H9 (cell line): ENCODE results near the gene CMTM4. TPM values are rescaled to one million over a fixed set of nuclear protein-coding genes. Genes with fewer than 3 reads are reported as not detected.

Source experiments
- DNase-seq: peaks from one replicate; pipeline ENCODE4 v3.0.0-alpha.2; 2017
- H2AFZ ChIP-seq: one replicate; pipeline ENCODE4 v1.6.1; 2013; ENCODE audit warnings: mild to moderate bottlenecking, low read length, control low read depth, moderate library complexity
- H2AK5ac ChIP-seq: 2 replicates; pipeline ENCODE4 v1.6.1; 2013; ENCODE audit warnings: low read length, control low read depth, mixed read lengths; ENCODE audit not compliant: insufficient read length
- H2BK120ac ChIP-seq: one replicate; pipeline ENCODE4 v1.6.1; 2013; ENCODE audit warnings: low read depth, mild to moderate bottlenecking, low read length, control low read depth, inconsistent platforms; ENCODE audit not compliant: poor library complexity, severe bottlenecking
- H2BK12ac ChIP-seq: 2 replicates; pipeline ENCODE4 v1.6.1; 2013; ENCODE audit warnings: low read length, control low read depth, mixed read lengths, low read depth; ENCODE audit not compliant: insufficient read length
- H2BK15ac ChIP-seq: 2 replicates; pipeline ENCODE4 v1.6.1; 2013; ENCODE audit warnings: low read depth, low read length, control low read depth
- H2BK20ac ChIP-seq: one replicate; pipeline ENCODE4 v1.6.1; 2013; ENCODE audit warnings: low read depth, mild to moderate bottlenecking, low read length, control low read depth, inconsistent platforms; ENCODE audit not compliant: poor library complexity, severe bottlenecking
- H2BK5ac ChIP-seq: 2 replicates; pipeline ENCODE4 v1.6.1; 2013; ENCODE audit warnings: low read length, control low read depth, mixed read lengths; ENCODE audit not compliant: insufficient read length
- H3K14ac ChIP-seq: 2 replicates; pipeline ENCODE4 v1.6.1; 2013; ENCODE audit warnings: low read length, control low read depth; ENCODE audit not compliant: insufficient read depth
- H3K18ac ChIP-seq: 2 replicates; pipeline ENCODE4 v1.6.1; 2013; ENCODE audit warnings: low read depth, mild to moderate bottlenecking, mixed read lengths, low read length, control low read depth; ENCODE audit not compliant: insufficient read length
- H3K23ac ChIP-seq: 2 replicates; pipeline ENCODE4 v1.6.1; 2013; ENCODE audit warnings: low read length, control low read depth, mixed read lengths, low read depth; ENCODE audit not compliant: insufficient read length
- H3K23me2 ChIP-seq: 2 replicates; pipeline ENCODE4 v1.6.1; 2013; ENCODE audit warnings: low read depth, mild to moderate bottlenecking, mixed read lengths, low read length, control low read depth; ENCODE audit not compliant: insufficient read length, poor library complexity, severe bottlenecking
- H3K27ac ChIP-seq: 2 replicates; pipeline ENCODE4 v1.5.1; 2013; ENCODE audit warnings: low read length, control low read depth, mixed read lengths, low read depth; ENCODE audit not compliant: insufficient read length
- H3K27me3 ChIP-seq: 2 replicates; pipeline ENCODE4 v1.6.1; 2013; ENCODE audit warnings: low read length, control low read depth, inconsistent platforms; ENCODE audit not compliant: insufficient read depth
- H3K4ac ChIP-seq: 2 replicates; pipeline ENCODE4 v1.6.1; 2013; ENCODE audit warnings: low read depth, mild to moderate bottlenecking, control low read depth, inconsistent platforms, low read length, moderate library complexity
- H3K4me1 ChIP-seq: 2 replicates; pipeline ENCODE4 v1.6.1; 2013; ENCODE audit warnings: low read length, control low read depth, inconsistent platforms; ENCODE audit not compliant: insufficient read depth
- H3K4me2 ChIP-seq: 2 replicates; pipeline ENCODE4 v1.6.1; 2013; ENCODE audit warnings: low read length, control low read depth, mixed read lengths; ENCODE audit not compliant: insufficient read length, insufficient read depth
- H3K56ac ChIP-seq: 2 replicates; pipeline ENCODE4 v1.6.1; 2013; ENCODE audit warnings: low read depth, mild to moderate bottlenecking, mixed read lengths, low read length, control low read depth; ENCODE audit not compliant: insufficient read length
- H3K79me1 ChIP-seq: 2 replicates; pipeline ENCODE4 v1.6.1; 2013; ENCODE audit warnings: low read depth, mild to moderate bottlenecking, moderate library complexity, low read length, control low read depth, inconsistent platforms; ENCODE audit not compliant: insufficient read depth, poor library complexity, severe bottlenecking
- H3K79me2 ChIP-seq: 2 replicates; pipeline ENCODE4 v1.6.1; 2013; ENCODE audit warnings: low read length, control low read depth, inconsistent platforms; ENCODE audit not compliant: insufficient read depth
- H3K9ac ChIP-seq: 2 replicates; pipeline ENCODE4 v1.6.1; 2013; ENCODE audit warnings: low read length, control low read depth, mixed read lengths; ENCODE audit not compliant: insufficient read length; ENCODE audit errors: extremely low read depth
- H3K9me3 ChIP-seq: one replicate; pipeline ENCODE4 v1.6.1; 2013; ENCODE audit warnings: low read depth, low read length, inconsistent platforms; ENCODE audit not compliant: control insufficient read depth
- H3T11ph ChIP-seq: one replicate; pipeline ENCODE4 v1.6.1; 2013; ENCODE audit warnings: mild to moderate bottlenecking, low read length, control low read depth, inconsistent platforms
- H4K20me1 ChIP-seq: one replicate; pipeline ENCODE4 v1.6.1; 2013; ENCODE audit not compliant: control insufficient read depth, insufficient read length, insufficient read depth
- H4K5ac ChIP-seq: 2 replicates; pipeline ENCODE4 v1.6.1; 2013; ENCODE audit warnings: low read depth, mild to moderate bottlenecking, mixed read lengths, low read length, control low read depth; ENCODE audit not compliant: insufficient read length
- H4K8ac ChIP-seq: replicated peaks from 2 replicates; pipeline ENCODE4 v1.6.1; 2013; ENCODE audit warnings: low read length, control low read depth, mixed read lengths, low read depth; ENCODE audit not compliant: insufficient read length
- H4K91ac ChIP-seq: 2 replicates; pipeline ENCODE4 v1.6.1; 2013; ENCODE audit warnings: low read depth, mild to moderate bottlenecking, moderate library complexity, mixed read lengths, low read length, control low read depth; ENCODE audit not compliant: insufficient read length
- H3K27ac Mint-ChIP-seq, 3 experiments: 2 replicates in 2 of 3; 3 replicates in 1 of 3; pipeline ENCODE4 v1.8.0; 2020 to 2021; ENCODE audit warnings: mixed read lengths in 3 of 3, mild to moderate bottlenecking in 1 of 3, moderate library complexity in 1 of 3
- H3K27me3 Mint-ChIP-seq: 2 replicates; pipeline ENCODE4 v1.8.0; 2021; ENCODE audit warnings: low read depth, mild to moderate bottlenecking, moderate library complexity, mixed read lengths
- H3K36me3 Mint-ChIP-seq, 3 experiments: 2 replicates in 2 of 3; 3 replicates in 1 of 3; pipeline ENCODE4 v1.8.0; 2020 to 2021; ENCODE audit warnings: low read depth in 3 of 3, mixed read lengths in 3 of 3; ENCODE audit not compliant: insufficient read depth in 1 of 3
- H3K4me1 Mint-ChIP-seq, 2 experiments: 2 replicates each; pipeline ENCODE4 v1.8.0; 2020; ENCODE audit warnings: mixed read lengths in 2 of 2
- H3K4me3 Mint-ChIP-seq, 2 experiments: 2 replicates in 1 of 2; 3 replicates in 1 of 2; pipeline ENCODE4 v1.8.0; 2020 to 2021; ENCODE audit warnings: mild to moderate bottlenecking in 2 of 2, mixed read lengths in 2 of 2, moderate library complexity in 1 of 2
- H3K9me3 Mint-ChIP-seq, 2 experiments: 2 replicates in 1 of 2; 3 replicates in 1 of 2; pipeline ENCODE4 v1.8.0; 2020; ENCODE audit warnings: mild to moderate bottlenecking in 2 of 2, mixed read lengths in 2 of 2, moderate library complexity in 1 of 2
- CTCF ChIP-seq: fragments of 200-600 bp; sonication (generic); conservative IDR thresholded peaks from 3 replicates; pipeline ENCODE4 v1.8.0; 2021; ENCODE audit warnings: antibody characterized with exemption, mild to moderate bottlenecking
- WGBS: extraction: QIAGEN DNeasy Blood & Tissue Kit; methylation state at CpG from one replicate; pipeline ENCODE4 v1.1.7; 2013; ENCODE audit warnings: missing lambda C conversion rate, low lambda C conversion rate, mixed read lengths; ENCODE audit not compliant: insufficient read length; ENCODE audit errors: extremely low coverage; 5-methylcytosine and 5-hydroxymethylcytosine counted together
- total RNA-seq: library from RNA; stranded (reverse); gene quantifications from 2 replicates; pipeline ENCODE4 v1.2.1, GENCODE V29; 2021

CMTM4 gene
- total RNA-seq, 1 experiment from 2014 or later = 40.5 TPM

- DNase-seq = peak; percentile 88
- H3K27me3 ChIP-seq = no peaks in the 10 kb centered on the region
- no peaks in the 10 kb centered on the region for H3K9me3 ChIP-seq
- H3K27ac ChIP-seq = no peak overlapping the region
- no peak overlapping the region for H3K18ac ChIP-seq
- no peak overlapping the region for H2BK12ac ChIP-seq
- H4K5ac ChIP-seq = no peak overlapping the region
- H3K4me2 ChIP-seq = peak overlapping the region; percentile 14
- H2AFZ ChIP-seq = no peak overlapping the region
- no peak overlapping the region for H3T11ph ChIP-seq
- H4K91ac ChIP-seq = no peak overlapping the region
- H3K23me2 ChIP-seq = no peaks in the 10 kb centered on the region
- peak overlapping the region; percentile 17 to 82 (median 81); a peak in 5 of 7 replicates for H3K27ac Mint-ChIP-seq
- H3K4ac ChIP-seq = no peak overlapping the region
- no peak overlapping the region for H3K56ac ChIP-seq
- no peaks in the 10 kb centered on the region for H4K20me1 ChIP-seq
- no peaks in the 10 kb centered on the region; the same call in 1 of the 2 replicates for H3K27me3 Mint-ChIP-seq
- no peak overlapping the region for H3K9ac ChIP-seq
- H3K79me2 ChIP-seq = no peaks in the 10 kb centered on the region
- no CpG with 5 or more reads among the region's 18 CpGs for WGBS
- H3K79me1 ChIP-seq = peaks cover 3% of the 10 kb centered on the region
- peaks cover 29 to 30% of the 10 kb centered on the region in 2 experiments for H3K4me1 Mint-ChIP-seq
- H2BK120ac ChIP-seq = no peak overlapping the region
- no peak overlapping the region for H2BK5ac ChIP-seq
- TF ChIP-seq CTCF = peak; percentile 92
- no peak overlapping the region for H2BK20ac ChIP-seq
- no peaks in the 10 kb centered on the region for H3K9me3 Mint-ChIP-seq
- no peaks in the 10 kb centered on the region for H3K4me1 ChIP-seq
- H3K4me3 Mint-ChIP-seq = peak overlapping the region; percentile 38 to 59
- H4K8ac ChIP-seq = no peak overlapping the region
- H3K36me3 Mint-ChIP-seq = no peaks in the 10 kb centered on the region; a peak in 1 of 7 replicates
- no peak overlapping the region for H2BK15ac ChIP-seq
- no peak overlapping the region for H3K23ac ChIP-seq
- no peak overlapping the region for H2AK5ac ChIP-seq
- no peak overlapping the region for H3K14ac ChIP-seq
Observed at GRCh38 chr16:66650707-66651473, 45.7 kb downstream of the CMTM4 start.
